Peyer's patch (tissue), 4 donors: ENCODE data around the gene TBL3. TPM values are rescaled to one million over a fixed set of nuclear protein-coding genes. Genes with fewer than 3 reads are reported as not detected.

Experiments used
- DNase-seq, 3 donors: peaks; one replicate each; pipeline ENCODE4 v3.0.0-alpha.2; 2017 to 2019
- H3K27ac ChIP-seq, 4 donors: fragments of 200-600 bp; sonication (generic); one replicate each; pipeline ENCODE4 v1.5.1; 2016 to 2019
- H3K27me3 ChIP-seq, 2 donors: fragments of 200-600 bp; sonication (generic); one replicate each; pipeline ENCODE4 v1.5.1; 2019
- H3K36me3 ChIP-seq, 3 donors: fragments of 200-600 bp; sonication (generic); one replicate each; pipeline ENCODE4 v1.5.1; 2016 to 2019
- H3K4me1 ChIP-seq, 4 donors: fragments of 200-600 bp; sonication (generic); one replicate each; pipeline ENCODE4 v1.5.1; 2016 to 2019
- H3K4me3 ChIP-seq, 4 donors: fragments of 200-600 bp; sonication (generic); 1 replicate in 3 of 4; 2 replicates in 1 of 4; pipeline ENCODE4 v1.5.1; 2016 to 2019; ENCODE audit warnings: mild to moderate bottlenecking in 1 of 4
- H3K9me3 ChIP-seq, 4 donors: fragments of 200-600 bp; sonication (generic); one replicate each; pipeline ENCODE4 v1.5.1; 2016 to 2019; ENCODE audit warnings: mild to moderate bottlenecking in 1 of 4
- POLR2A ChIP-seq, 2 donors: fragments of 450-650 bp; IDR thresholded peaks; one replicate each; pipeline ENCODE4 v1.5.1; 2017; ENCODE audit warnings: antibody characterized with exemption in 2 of 2, mild to moderate bottlenecking in 2 of 2, moderate library complexity in 2 of 2
- total RNA-seq, 4 donors: library from RNA; depleted of rRNA; stranded (reverse); fragments of >200 nt; gene quantifications; one replicate each; pipeline ENCODE4 v1.1.0, GENCODE V29; 2016
- TF ChIP-seq, protein P1 (sequence below), 6 experiments: fragments of 450-650 bp in 4 of 6; fragments of 200-600 bp in 2 of 6; sonication (generic) in 1 of 6; IDR thresholded peaks; one replicate each; pipeline ENCODE4 v1.5.1; 2017 to 2019; ENCODE audit warnings: antibody characterized with exemption in 6 of 6, mild to moderate bottlenecking in 3 of 6, moderate library complexity in 1 of 6

The TBL3 gene
- total RNA-seq, 4 donors from 2014 or later, result 19.8 to 50.8 (median 39.1) TPM

DNA sequence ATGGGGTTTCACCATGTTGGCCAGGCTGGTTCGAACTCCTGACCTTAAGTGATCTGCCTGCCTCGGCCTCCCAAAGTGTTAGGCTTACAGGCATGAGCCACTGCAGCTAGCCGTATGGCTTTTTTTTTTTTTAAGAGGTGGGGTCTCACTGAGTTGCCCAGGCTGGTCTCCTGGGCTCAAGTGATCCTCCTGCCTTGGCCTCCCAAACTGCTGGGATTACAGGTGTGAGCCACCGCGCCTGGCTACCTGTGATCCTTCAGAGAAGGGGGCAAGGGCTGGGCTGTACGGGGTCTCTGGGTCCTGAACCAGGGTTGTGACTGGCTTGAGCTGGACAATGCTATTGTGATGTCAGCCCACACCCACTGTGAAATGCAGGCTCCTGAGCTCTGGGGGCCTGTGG lies 5.4 kb upstream of the TBL3 start, which contains the start of gene RNF151:
Gene RNF151, plus strand, starts transcription at position 397 of the 400 bp plus-strand sequence. CDS start 26 bp downstream, outside the sequence.
- Histone ChIP-seq H3K4me1 (peaks cover 3 to 29% (median 13%) of the 10 kb centered on the region in 4 donors), H3K27ac (peak within 1 kb of the TSS; percentile 95 to 100 (median 96)), H3K9me3 (no peaks in the 10 kb centered on the region), H3K27me3 (no peaks in the 10 kb centered on the region), H3K4me3 (peak within 1 kb of the TSS; percentile 78 to 96 (median 92)), H3K36me3 (peaks cover 0 to 18% (median 0%) of the 10 kb centered on the region in 3 donors)
- TF ChIP-seq, protein P1, sequence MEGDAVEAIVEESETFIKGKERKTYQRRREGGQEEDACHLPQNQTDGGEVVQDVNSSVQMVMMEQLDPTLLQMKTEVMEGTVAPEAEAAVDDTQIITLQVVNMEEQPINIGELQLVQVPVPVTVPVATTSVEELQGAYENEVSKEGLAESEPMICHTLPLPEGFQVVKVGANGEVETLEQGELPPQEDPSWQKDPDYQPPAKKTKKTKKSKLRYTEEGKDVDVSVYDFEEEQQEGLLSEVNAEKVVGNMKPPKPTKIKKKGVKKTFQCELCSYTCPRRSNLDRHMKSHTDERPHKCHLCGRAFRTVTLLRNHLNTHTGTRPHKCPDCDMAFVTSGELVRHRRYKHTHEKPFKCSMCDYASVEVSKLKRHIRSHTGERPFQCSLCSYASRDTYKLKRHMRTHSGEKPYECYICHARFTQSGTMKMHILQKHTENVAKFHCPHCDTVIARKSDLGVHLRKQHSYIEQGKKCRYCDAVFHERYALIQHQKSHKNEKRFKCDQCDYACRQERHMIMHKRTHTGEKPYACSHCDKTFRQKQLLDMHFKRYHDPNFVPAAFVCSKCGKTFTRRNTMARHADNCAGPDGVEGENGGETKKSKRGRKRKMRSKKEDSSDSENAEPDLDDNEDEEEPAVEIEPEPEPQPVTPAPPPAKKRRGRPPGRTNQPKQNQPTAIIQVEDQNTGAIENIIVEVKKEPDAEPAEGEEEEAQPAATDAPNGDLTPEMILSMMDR (IDR thresholded peaks at IDR 0.05), result no peak
- no peak for TF ChIP-seq POLR2A (IDR thresholded peaks at IDR 0.05)
- no peak for DNase-seq

DNA sequence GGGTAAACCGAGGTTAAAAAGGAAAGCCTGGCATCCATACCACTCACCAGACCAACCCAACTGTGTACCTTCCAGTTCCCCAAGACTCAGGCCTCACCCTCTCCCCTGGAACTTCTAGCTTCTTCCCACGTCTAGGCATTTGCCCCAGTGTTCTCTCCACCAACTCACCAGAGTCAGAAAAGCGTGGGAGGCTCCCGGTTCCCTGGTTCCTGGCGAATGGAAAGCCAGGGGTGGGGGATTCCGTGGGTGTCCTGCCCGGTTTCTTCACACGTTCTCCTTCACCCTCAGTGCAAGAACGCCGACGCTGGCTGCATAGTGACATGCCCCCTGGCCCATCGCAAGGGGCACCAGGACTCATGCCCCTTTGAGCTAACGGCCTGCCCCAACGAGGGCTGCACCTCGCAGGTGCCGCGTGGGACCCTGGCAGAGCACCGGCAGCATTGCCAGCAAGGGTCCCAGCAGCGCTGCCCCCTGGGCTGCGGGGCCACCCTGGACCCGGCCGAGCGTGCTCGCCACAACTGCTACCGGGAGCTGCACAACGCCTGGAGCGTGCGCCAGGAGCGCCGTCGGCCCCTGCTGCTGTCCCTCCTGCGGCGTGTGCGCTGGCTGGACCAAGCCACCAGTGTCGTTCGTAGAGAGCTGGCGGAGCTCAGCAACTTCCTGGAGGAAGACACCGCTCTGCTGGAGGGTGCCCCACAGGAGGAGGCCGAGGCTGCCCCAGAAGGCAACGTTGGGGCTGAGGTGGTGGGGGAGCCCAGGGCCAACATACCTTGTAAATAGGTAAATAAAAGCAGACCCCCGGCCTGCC lies 3.5 kb upstream of the TBL3 start:
- DNase-seq, result no peak

DNA sequence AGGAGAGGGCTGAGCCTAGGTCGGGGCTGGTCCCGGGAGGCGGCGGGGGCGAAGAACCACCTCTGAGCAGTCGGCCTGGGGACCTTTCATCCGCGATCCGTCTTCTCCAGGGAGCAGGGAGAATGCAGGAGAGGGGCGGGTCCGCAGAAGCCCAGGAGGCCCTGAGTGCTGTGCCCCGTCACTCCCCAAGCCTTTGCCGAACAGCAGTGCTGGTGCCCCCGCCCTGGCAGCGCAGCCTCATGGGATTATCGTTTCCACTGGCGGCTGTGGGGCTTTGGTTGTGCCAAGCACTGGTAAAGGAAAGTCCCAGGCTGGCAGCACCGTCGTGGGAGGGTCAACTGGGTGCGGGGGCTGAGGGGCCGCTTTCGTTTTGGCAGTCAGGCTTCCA lies 631 bp downstream of the TBL3 start:
- no peaks in the 10 kb centered on the region for H3K9me3 ChIP-seq
- H3K4me1 ChIP-seq, result peaks cover 3 to 25% (median 15%) of the 10 kb centered on the region in 4 donors
- H3K36me3 ChIP-seq, result peaks cover 0 to 36% (median 0%) of the 10 kb centered on the region in 3 donors
- peak overlapping the region in 2 of 4 donors; percentile 90 to 93 for H3K27ac ChIP-seq
- peak overlapping the region; percentile 82 to 100 (median 95) for H3K4me3 ChIP-seq
- no peaks in the 10 kb centered on the region for H3K27me3 ChIP-seq
- DNase-seq, result peak in 1 of 3 donors; percentile 48
- no peak for TF ChIP-seq POLR2A (IDR thresholded peaks at IDR 0.05)
- TF ChIP-seq, protein P1 (IDR thresholded peaks at IDR 0.05), result no peak

More for the DNA sequence above, 3.5 kb upstream of the TBL3 start:
- H3K9me3 ChIP-seq, result no peaks in the 10 kb centered on the region
- no peak overlapping the region for H3K4me3 ChIP-seq
- H3K27ac ChIP-seq, result no peak overlapping the region
- H3K4me1 ChIP-seq, result peaks cover 6 to 30% (median 20%) of the 10 kb centered on the region in 4 donors
- no peak for TF ChIP-seq POLR2A (IDR thresholded peaks at IDR 0.05)
- TF ChIP-seq, protein P1 (IDR thresholded peaks at IDR 0.05), result no peak
- no peaks in the 10 kb centered on the region for H3K27me3 ChIP-seq
- H3K36me3 ChIP-seq, result no peaks in the 10 kb centered on the region

DNA sequence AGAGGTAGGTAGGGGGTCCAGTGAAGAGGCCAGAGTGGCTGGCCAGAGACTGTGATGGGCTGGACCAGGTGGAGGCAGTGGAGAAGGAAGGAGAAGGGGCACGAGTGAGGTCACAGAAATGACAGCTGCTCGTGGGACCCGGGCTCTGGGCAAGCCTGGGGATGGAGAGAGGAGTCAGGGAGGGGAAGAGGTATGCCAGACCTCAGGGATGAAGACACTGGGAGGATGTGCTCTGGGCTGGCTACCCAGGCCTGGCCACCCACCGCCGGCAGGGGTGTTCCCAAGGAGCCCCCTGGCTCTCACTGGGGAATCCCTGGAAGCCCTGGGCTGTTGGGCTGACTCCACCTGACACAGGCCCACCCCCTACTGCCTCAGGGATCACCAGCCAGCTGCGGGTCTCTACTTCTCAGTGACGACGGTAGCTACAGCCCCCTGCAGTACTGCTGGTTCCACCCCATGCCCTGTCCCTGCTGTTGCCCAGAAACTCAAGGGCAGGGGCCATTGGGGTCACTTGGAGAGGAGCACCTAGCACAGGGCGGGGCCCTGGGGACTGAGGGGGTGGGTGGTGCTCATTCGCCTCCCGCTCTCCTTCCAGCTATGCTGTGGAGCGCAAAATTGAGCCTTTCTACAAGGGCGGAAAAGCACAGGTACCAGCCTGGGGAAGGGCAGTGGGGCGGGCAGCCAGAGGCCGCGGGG lies 1.8 kb downstream of the TBL3 start:
- no peak overlapping the region for H3K27ac ChIP-seq
- H3K36me3 ChIP-seq, result peaks cover 0 to 47% (median 0%) of the 10 kb centered on the region in 3 donors
- no peaks in the 10 kb centered on the region for H3K9me3 ChIP-seq
- H3K4me1 ChIP-seq, result peaks cover 3 to 25% (median 15%) of the 10 kb centered on the region in 4 donors
- H3K27me3 ChIP-seq, result no peaks in the 10 kb centered on the region
- TF ChIP-seq, protein P1 (IDR thresholded peaks at IDR 0.05), result no peak
- no peak for TF ChIP-seq POLR2A (IDR thresholded peaks at IDR 0.05)
- H3K4me3 ChIP-seq, result no peak overlapping the region
- no peak for DNase-seq

DNA sequence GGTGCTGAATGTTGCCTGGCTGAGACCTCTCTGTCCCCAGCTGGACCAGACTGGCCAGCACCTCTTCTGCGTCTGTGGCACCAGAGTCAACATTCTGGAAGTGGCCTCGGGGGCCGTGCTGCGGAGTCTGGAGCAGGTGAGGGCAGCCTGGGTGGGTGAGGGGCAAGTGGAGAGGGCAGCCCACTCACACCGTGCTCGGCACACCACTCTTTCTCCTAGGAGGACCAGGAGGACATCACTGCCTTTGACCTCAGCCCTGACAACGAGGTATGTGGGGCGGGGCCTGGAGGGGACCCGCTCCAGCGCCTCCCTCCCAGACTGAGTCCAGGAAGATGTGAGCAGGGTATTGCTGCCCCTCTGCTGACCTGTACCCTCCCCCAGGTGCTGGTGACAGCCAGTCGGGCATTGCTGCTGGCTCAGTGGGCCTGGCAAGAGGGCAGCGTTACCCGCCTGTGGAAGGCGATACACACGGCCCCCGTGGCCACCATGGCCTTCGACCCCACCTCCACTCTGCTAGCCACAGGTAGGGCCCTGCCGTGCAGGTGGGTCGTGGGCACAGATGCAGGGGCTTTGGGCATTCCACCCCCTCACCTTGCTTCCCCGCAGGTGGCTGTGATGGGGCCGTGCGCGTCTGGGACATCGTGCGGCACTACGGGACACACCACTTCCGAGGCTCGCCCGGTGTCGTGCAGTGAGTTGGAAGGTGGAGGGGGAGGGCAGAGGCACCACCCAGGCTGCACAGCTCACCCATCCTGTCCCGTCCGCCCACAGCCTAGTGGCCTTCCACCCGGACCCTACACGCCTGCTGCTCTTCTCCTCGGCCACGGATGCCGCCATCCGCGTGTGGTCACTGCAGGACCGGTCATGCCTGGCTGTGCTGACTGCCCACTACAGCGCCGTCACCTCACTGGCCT lies 2.6 kb downstream of the TBL3 start:
- TF ChIP-seq, protein P1 (IDR thresholded peaks at IDR 0.05), result no peak
- no peak for TF ChIP-seq POLR2A (IDR thresholded peaks at IDR 0.05)
- no peaks in the 10 kb centered on the region for H3K27me3 ChIP-seq
- peaks cover 3 to 26% (median 15%) of the 10 kb centered on the region in 4 donors for H3K4me1 ChIP-seq
- no peak overlapping the region for H3K27ac ChIP-seq
- no peak overlapping the region for H3K4me3 ChIP-seq
- DNase-seq, result no peak
- H3K36me3 ChIP-seq, result peaks cover 0 to 47% (median 0%) of the 10 kb centered on the region in 3 donors
- no peaks in the 10 kb centered on the region for H3K9me3 ChIP-seq
